IMR-90 (cell line): ENCODE measurements around the gene MYCBPAP. TPM values are rescaled to one million over a fixed set of nuclear protein-coding genes. Genes with fewer than 3 reads are reported as not detected.

Experiments
- ATAC-seq: fragments of 200-7000 bp; cut with Tn5 transposase; 2 replicates; pipeline ENCODE4 v1.9.1; 2020; ENCODE audit warnings: low read depth, mild to moderate bottlenecking, moderate library complexity
- BruUV-seq: library from RNA; stranded (reverse); fragments of 400-500 nt; replicated peaks from 2 replicates; lab custom pipeline; 2021; lab: Mats Ljungman, UMichigan
- CTCF ChIA-PET: fragments of 300-600 bp; formaldehyde crosslinking; extraction: SDS; loops from one replicate; lab custom pipeline; 2021; ENCODE audit warnings: antibody characterized with exemption; lab: Yijun Ruan, JAX
- POLR2A ChIA-PET: fragments of 300-600 bp; sonication (Branson Sonifier 250); formaldehyde crosslinking; loops from one replicate; lab custom pipeline; 2022; ENCODE audit warnings: antibody characterized with exemption; ENCODE audit not compliant: unreplicated experiment; lab: Charles Lee
- DNase-seq: peaks from one replicate; pipeline ENCODE4 v3.0.0; 2013
- H2AFZ ChIP-seq: replicated peaks from 2 replicates; pipeline ENCODE3; 2013; ENCODE audit warnings: low read length, mild to moderate bottlenecking; ENCODE audit not compliant: poor library complexity
- H2AK5ac ChIP-seq: 2 replicates; pipeline ENCODE4 v1.6.1; 2013; ENCODE audit warnings: low read depth, low read length, inconsistent platforms
- H2AK9ac ChIP-seq: replicated peaks from 2 replicates; pipeline ENCODE3; 2013; ENCODE audit warnings: mild to moderate bottlenecking, low read depth, low read length, moderate library complexity; ENCODE audit not compliant: poor library complexity
- H2BK120ac ChIP-seq: 2 replicates; pipeline ENCODE4 v1.6.1; 2013; ENCODE audit warnings: low read depth, low read length, inconsistent platforms
- H2BK15ac ChIP-seq: 3 replicates; pipeline ENCODE4 v1.6.1; 2013; ENCODE audit warnings: low read depth, low read length, inconsistent platforms
- H2BK20ac ChIP-seq: 2 replicates; pipeline ENCODE4 v1.6.1; 2013; ENCODE audit warnings: low read depth, mild to moderate bottlenecking, inconsistent platforms, low read length, moderate library complexity
- H2BK5ac ChIP-seq: 2 replicates; pipeline ENCODE4 v1.6.1; 2013; ENCODE audit warnings: mild to moderate bottlenecking, low read depth, low read length, inconsistent platforms; ENCODE audit not compliant: poor library complexity, severe bottlenecking
- H3K14ac ChIP-seq: replicated peaks from 2 replicates; pipeline ENCODE4 v1.6.1; 2013; ENCODE audit warnings: low read depth, low read length, inconsistent platforms
- H3K18ac ChIP-seq: 2 replicates; pipeline ENCODE4 v1.6.1; 2013; ENCODE audit warnings: low read depth, low read length, control low read depth
- H3K23ac ChIP-seq: 2 replicates; pipeline ENCODE4 v1.6.1; 2013; ENCODE audit warnings: low read depth, low read length, inconsistent platforms
- H3K27ac ChIP-seq: 2 replicates; pipeline ENCODE4 v1.5.1; 2013; ENCODE audit warnings: mild to moderate bottlenecking, control low read depth, low read length; ENCODE audit not compliant: insufficient read depth
- H3K27me3 ChIP-seq: 2 replicates; pipeline ENCODE4 v1.6.1; 2013; ENCODE audit warnings: low read length; ENCODE audit not compliant: control insufficient read depth, insufficient read depth
- H3K36me3 ChIP-seq: 2 replicates; pipeline ENCODE4 v1.6.1; 2013; ENCODE audit warnings: low read length, mixed read lengths; ENCODE audit not compliant: control insufficient read depth, insufficient read depth
- H3K4ac ChIP-seq: 2 replicates; pipeline ENCODE4 v1.6.1; 2013; ENCODE audit warnings: low read depth, low read length, inconsistent platforms
- H3K4me1 ChIP-seq: 2 replicates; pipeline ENCODE4 v1.6.1; 2013; ENCODE audit warnings: low read length, mixed read lengths; ENCODE audit not compliant: control insufficient read depth, insufficient read depth
- H3K4me2 ChIP-seq: 2 replicates; pipeline ENCODE4 v1.6.1; 2013; ENCODE audit warnings: low read depth, mild to moderate bottlenecking, control low read depth, low read length, moderate library complexity
- H3K4me3 ChIP-seq: 2 replicates; pipeline ENCODE4 v1.5.1; 2013; ENCODE audit warnings: low read depth, mild to moderate bottlenecking, control low read depth, low read length, moderate library complexity; ENCODE audit not compliant: insufficient read depth
- H3K56ac ChIP-seq: 2 replicates; pipeline ENCODE4 v1.6.1; 2013; ENCODE audit warnings: low read length, inconsistent platforms; ENCODE audit not compliant: insufficient read depth; ENCODE audit errors: extremely low read depth
- H3K79me1 ChIP-seq, 2 experiments: 2 replicates each; pipeline ENCODE4 v1.6.1; 2013; ENCODE audit warnings: low read length in 2 of 2, inconsistent platforms in 1 of 2, low read depth in 1 of 2
- H3K9ac ChIP-seq: 2 replicates; pipeline ENCODE4 v1.6.1; 2013; ENCODE audit warnings: low read depth, low read length, control low read depth
- H3K9me1 ChIP-seq: 2 replicates; pipeline ENCODE4 v1.6.1; 2013; ENCODE audit warnings: low read length, inconsistent platforms; ENCODE audit not compliant: insufficient read depth
- H3K9me3 ChIP-seq: 2 replicates; pipeline ENCODE4 v1.6.1; 2013; ENCODE audit warnings: low read length; ENCODE audit not compliant: control insufficient read depth, insufficient read depth
- H4K20me1 ChIP-seq: 2 replicates; pipeline ENCODE4 v1.6.1; 2013; ENCODE audit warnings: low read length, inconsistent platforms; ENCODE audit not compliant: insufficient read depth
- H4K5ac ChIP-seq: 2 replicates; pipeline ENCODE4 v1.6.1; 2013; ENCODE audit warnings: mild to moderate bottlenecking, low read depth, low read length, control low read depth
- H4K8ac ChIP-seq, 2 experiments: 2 replicates each; pipeline ENCODE4 v1.6.1; 2013; ENCODE audit warnings: low read depth in 2 of 2, low read length in 2 of 2, control low read depth in 1 of 2, inconsistent platforms in 1 of 2
- H4K91ac ChIP-seq: 2 replicates; pipeline ENCODE4 v1.6.1; 2013; ENCODE audit warnings: low read depth, low read length, inconsistent platforms; ENCODE audit not compliant: insufficient read depth
- BHLHE40 ChIP-seq: fragments of 150-350 bp; IDR thresholded peaks from 2 replicates; pipeline ENCODE4 v1.6.1; 2016; ENCODE audit warnings: mild to moderate bottlenecking, low read depth, low read length
- CEBPB ChIP-seq: IDR thresholded peaks from 2 replicates; pipeline ENCODE4 v1.6.1; 2012; ENCODE audit warnings: low read depth, low read length, improper control_type of control experiment
- FOS ChIP-seq: fragments of 150-350 bp; IDR thresholded peaks from 2 replicates; pipeline ENCODE4 v1.6.1; 2016; ENCODE audit warnings: low read depth, low read length
- MAFK ChIP-seq: IDR thresholded peaks from 2 replicates; pipeline ENCODE4 v1.6.1; 2012; ENCODE audit warnings: low read depth, low read length, improper control_type of control experiment
- MXI1 ChIP-seq: IDR thresholded peaks from 2 replicates; pipeline ENCODE4 v1.6.1; 2012; ENCODE audit warnings: low read depth, mild to moderate bottlenecking, low read length, moderate library complexity, borderline replicate concordance
- RCOR1 ChIP-seq: IDR thresholded peaks from 2 replicates; pipeline ENCODE4 v1.6.1; 2012; ENCODE audit warnings: mild to moderate bottlenecking, low read length, improper control_type of control experiment; ENCODE audit not compliant: insufficient replicate concordance
- USF2 ChIP-seq: fragments of 150-350 bp; IDR thresholded peaks from 2 replicates; pipeline ENCODE4 v1.6.1; 2017; ENCODE audit warnings: mild to moderate bottlenecking, antibody characterized with exemption, low read length, low read depth
- WGBS, 2 experiments: methylation state at CpG; one replicate each; pipeline versions ENCODE4 v1.1.5 to v1.1.7; 2013; ENCODE audit warnings: missing lambda C conversion rate in 2 of 2; ENCODE audit not compliant: insufficient read length in 1 of 2; ENCODE audit errors: extremely low coverage in 2 of 2; 5-methylcytosine and 5-hydroxymethylcytosine counted together
- dilution Hi-C: fragments of 300-500 bp; cut with HindIII; formaldehyde crosslinking; loops from one replicate; pipeline ENCODE4 v1.14.3; 2018; ENCODE audit warnings: low sequenced_read_pairs; ENCODE audit not compliant: unreplicated experiment
- in situ Hi-C: fragments of 300-500 bp; cut with MboI; formaldehyde crosslinking; loops from 3 replicates; pipeline ENCODE4 v1.14.3; 2019; ENCODE audit warnings: low sequenced_read_pairs, inconsistent platforms, mixed read lengths
- intact Hi-C: fragments of 100-400 bp; cut with micrococcal nuclease; formaldehyde crosslinking; loops from 2 replicates; pipeline ENCODE4 v1.10.0; 2022
- polyA plus RNA-seq, 3 experiments: library from polyadenylated mRNA; depleted of rRNA; stranded (reverse); fragments of >200 nt; gene quantifications; 2 replicates each; pipeline ENCODE4 v1.2.3, GENCODE V29; 2012; ENCODE audit warnings: low replicate concordance in 1 of 3
- total RNA-seq: library from RNA; depleted of rRNA; stranded (reverse); fragments of >200 nt; gene quantifications from 2 replicates; pipeline ENCODE4 v1.2.3, GENCODE V29; 2012

Gene MYCBPAP
- total and polyA plus RNA-seq, 2 of the 4 experiments (the other 2 are of a cell fraction), result 0.17 to 0.18 TPM

GRCh38 chr17:50565402-50566350 lies 57.4 kb downstream of the MYCBPAP start:
- H3K56ac ChIP-seq, result no peak overlapping the region
- peaks cover 83% of the 10 kb centered on the region for H3K27me3 ChIP-seq
- no peaks in the 10 kb centered on the region for H3K36me3 ChIP-seq
- no peak for TF ChIP-seq MAFK
- TF ChIP-seq MXI1, result no peak
- TF ChIP-seq FOS, result no peak
- TF ChIP-seq USF2, result peak; percentile 67
- no peak for TF ChIP-seq RCOR1
- TF ChIP-seq CEBPB, result no peak
- TF ChIP-seq BHLHE40, result no peak
- WGBS, 2 experiments, result 70% methylated on average over 2 of the region's 10 CpGs; no CpG with 5 or more reads in 1 of the 2 experiments
- H4K5ac ChIP-seq, result no peak overlapping the region
- H2BK20ac ChIP-seq, result no peak overlapping the region
- in situ Hi-C loops (loop anchor here (5.0 kb wide), 1 partner anchor 47 kb away; no protein-coding TSS in a partner anchor), intact Hi-C loops (no loop called here), dilution Hi-C loops (no loop called here)
- H2AK9ac ChIP-seq, result no peak overlapping the region
- H3K4me3 ChIP-seq, result no peak overlapping the region
- no peak overlapping the region for H2AFZ ChIP-seq
- no peaks in the 10 kb centered on the region for H3K9me1 ChIP-seq
- no peak overlapping the region for H4K91ac ChIP-seq
- no peak overlapping the region for H3K27ac ChIP-seq
- no peak overlapping the region for H3K14ac ChIP-seq
- no peaks in the 10 kb centered on the region for H3K9me3 ChIP-seq
- peaks cover 5% of the 10 kb centered on the region; the same call in 1 of the 2 replicates for H3K4me1 ChIP-seq
- no peaks in the 10 kb centered on the region for H3K79me1 ChIP-seq
- H3K4ac ChIP-seq, result no peak overlapping the region
- H2BK15ac ChIP-seq, result no peak overlapping the region
- H3K18ac ChIP-seq, result no peak overlapping the region
- H3K4me2 ChIP-seq, result no peak overlapping the region
- no peak overlapping the region for H3K9ac ChIP-seq
- ChIA-PET CTCF (interaction anchor here (0.6 kb wide), 1 partner anchor 83 kb away, joined by 3 read pairs; no protein-coding TSS in a partner anchor), POLR2A (no interaction called here)
- ATAC-seq, result no peak
- H4K20me1 ChIP-seq, result peaks cover 3% of the 10 kb centered on the region; the same call in 1 of the 2 replicates
- peak; percentile 4 for DNase-seq
- H2BK5ac ChIP-seq, result no peak overlapping the region
- H2BK120ac ChIP-seq, result no peak overlapping the region
- no peak overlapping the region for H4K8ac ChIP-seq
- no peak overlapping the region for H2AK5ac ChIP-seq
- no TSS peak for BruUV-seq
- H3K23ac ChIP-seq, result no peak overlapping the region
